GM19467 (cell line): ENCODE results near the gene CDC45.

Experiments used
- ATAC-seq: cut with Tn5 transposase; IDR thresholded peaks from one replicate; pipeline ENCODE4 v1.9.1; 2021; ENCODE audit warnings: mild to moderate bottlenecking, moderate library complexity; ENCODE audit not compliant: unreplicated experiment

CDC45 gene

GRCh38 chr22:19467912-19468311 lies 11.8 kb upstream of the CDC45 start:
- ATAC-seq: no peak

- no peak for ATAC-seq
Observed at GRCh38 chr22:19469421-19469820, 10.3 kb upstream of the CDC45 start.

DNA sequence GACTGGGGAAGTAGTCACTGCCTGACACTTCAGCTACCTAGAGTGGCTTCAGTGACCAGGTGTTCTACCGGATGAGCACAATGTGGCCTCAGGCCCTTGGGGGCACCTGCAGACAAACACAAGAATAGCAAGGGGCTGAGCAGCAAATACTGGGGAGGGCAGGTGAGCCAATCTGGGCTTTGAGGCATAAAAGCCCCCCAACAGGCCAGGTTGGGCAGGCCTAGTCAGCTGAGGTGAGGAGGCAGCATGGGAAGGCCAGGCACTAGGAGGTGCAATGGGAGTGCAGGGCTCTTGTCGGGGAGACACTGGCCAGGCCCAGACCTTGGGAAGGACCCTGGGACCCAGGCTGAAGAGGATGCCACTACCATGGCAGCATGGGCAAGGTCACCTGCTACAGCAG lies 9.7 kb upstream of the CDC45 start:
- ATAC-seq: no peak

- no peak for ATAC-seq
Observed at GRCh38 chr22:19471572-19471971, 8.1 kb upstream of the CDC45 start.

- ATAC-seq: no peak
Observed at GRCh38 chr22:19472233-19472632, 7.5 kb upstream of the CDC45 start.

DNA sequence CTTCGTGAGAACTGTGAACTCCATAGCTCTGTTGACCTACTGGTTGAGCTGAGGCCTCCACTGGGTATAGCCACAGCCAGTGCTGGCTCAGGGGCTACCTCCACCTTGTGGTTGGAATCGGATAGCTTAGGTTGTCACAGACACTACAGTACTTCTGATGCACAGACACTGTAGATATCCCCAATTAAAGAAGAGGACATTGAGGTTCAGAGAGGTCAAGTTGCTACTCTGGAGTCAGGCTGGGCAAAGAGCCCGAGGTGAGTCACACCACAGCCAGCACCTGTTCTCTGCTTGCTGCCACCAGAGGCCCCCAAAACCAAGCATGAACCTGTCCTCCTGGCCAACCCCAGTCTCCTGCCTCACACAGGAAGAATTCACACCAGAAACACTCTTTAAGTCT lies 6.1 kb upstream of the CDC45 start:
- no peak for ATAC-seq

GRCh38 chr22:19476023-19476422 lies 3.7 kb upstream of the CDC45 start:
- ATAC-seq: no peak

GRCh38 chr22:19477321-19478044 lies 2.2 kb upstream of the CDC45 start:
- ATAC-seq: no peak

DNA sequence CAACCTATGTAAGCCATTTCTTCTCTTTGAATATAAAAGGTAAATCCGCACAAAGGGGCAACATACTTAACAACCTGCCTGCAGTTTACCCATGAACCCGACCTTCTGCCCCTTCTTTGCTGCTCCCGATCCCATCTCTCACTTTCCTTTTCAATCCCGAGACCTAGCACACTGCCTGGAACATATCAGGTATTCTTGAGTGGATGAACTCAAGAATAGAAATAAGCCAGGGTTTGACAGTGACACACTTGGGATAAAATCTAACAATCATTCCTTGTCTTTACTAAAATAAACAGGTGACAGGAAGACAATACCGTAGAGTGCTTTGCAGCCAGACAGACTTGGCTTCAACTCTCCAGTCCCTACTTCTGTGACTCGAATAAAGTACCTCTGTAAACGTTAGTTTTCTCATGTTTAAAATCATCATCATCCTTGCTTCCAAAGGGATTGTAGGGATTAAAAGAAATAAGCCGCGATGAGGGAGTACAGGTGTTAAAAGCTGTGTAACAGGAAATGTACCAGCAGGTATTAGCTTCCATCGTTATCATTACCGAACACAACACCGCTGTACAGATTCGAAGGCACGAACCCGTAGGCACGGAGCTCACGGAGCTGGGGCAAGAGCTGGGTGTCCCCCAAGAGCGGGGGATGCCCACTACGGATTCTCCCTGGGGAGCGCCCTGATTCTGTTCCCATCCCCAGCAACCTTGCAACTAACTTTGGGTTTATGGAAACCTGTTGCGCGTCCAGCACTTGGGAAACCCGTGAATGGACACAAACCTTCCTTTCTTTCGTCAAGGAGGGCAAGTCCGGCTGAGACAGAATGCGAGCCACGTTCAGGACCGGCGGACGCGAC lies 1.4 kb upstream of the CDC45 start:
- ATAC-seq: no peak

DNA sequence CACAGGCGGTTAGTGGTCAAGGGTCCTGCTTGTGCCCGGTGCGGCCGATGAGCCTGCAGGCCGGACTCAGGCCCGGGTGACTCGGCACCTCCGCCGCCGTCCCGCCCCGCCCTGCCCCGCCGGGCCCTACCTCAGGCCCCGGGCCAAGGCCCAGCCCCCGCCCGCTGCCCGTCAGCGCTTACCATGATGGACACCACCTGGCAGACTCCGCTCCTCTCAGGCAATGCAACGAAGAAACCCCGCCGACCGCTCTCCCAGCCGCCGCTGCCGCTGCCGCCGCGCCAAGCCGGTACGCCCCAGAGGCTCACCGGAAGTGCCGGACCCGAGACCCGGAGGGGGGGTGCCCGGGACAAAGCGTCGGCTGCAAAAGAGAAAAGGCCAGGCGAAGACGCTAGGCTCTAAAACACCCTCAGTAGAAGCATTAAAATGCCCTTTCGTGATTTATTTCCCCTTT lies 792 bp upstream of the CDC45 start, which contains the start of gene UFD1:
Gene UFD1, minus strand, starts transcription at position 293 of the 454 bp plus-strand sequence. Its CDS starts 108 bp downstream, at position 185.
- ATAC-seq: peak; percentile 42

GRCh38 chr22:19480173-19480568 lies 451 bp downstream of the CDC45 start:
- no peak for ATAC-seq

DNA sequence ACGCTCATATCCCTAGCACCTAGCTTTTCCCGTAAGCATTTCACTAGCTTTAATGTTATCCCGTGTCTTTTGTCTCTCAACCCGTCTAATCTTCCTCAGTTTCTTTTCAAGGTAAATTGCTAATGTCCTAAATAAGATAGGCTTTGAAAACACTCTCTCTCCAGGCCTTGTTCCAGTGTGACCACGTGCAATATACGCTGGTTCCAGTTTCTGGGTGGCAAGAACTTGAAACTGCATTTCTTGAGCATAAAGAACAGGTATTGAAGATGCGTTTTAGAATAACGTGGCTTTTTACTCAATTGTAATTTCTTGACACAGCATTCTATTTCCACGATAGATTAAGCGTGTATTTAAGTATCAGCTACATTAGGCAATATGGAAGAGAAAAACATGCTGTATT lies 1.1 kb downstream of the CDC45 start:
- ATAC-seq: no peak

DNA sequence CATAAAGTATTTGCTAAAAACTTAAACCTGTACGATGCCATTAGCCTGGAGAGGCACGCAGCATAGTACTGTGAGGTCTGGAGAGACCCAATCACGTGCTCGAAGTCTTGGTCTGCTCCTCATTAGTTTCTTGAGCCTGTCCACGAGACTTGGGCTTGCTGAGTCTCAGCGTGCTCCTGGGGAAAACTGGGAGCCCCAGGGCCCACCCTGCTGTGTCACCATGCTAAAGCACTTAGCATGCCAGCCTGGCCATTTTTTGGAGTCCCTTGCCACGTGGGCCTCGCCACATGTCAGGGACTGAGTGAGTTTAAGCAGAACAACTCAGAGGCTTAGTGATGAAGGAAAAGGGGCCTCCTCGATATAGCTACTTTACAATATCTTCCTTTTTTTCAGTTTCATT lies 2.6 kb downstream of the CDC45 start:
- no peak for ATAC-seq

DNA sequence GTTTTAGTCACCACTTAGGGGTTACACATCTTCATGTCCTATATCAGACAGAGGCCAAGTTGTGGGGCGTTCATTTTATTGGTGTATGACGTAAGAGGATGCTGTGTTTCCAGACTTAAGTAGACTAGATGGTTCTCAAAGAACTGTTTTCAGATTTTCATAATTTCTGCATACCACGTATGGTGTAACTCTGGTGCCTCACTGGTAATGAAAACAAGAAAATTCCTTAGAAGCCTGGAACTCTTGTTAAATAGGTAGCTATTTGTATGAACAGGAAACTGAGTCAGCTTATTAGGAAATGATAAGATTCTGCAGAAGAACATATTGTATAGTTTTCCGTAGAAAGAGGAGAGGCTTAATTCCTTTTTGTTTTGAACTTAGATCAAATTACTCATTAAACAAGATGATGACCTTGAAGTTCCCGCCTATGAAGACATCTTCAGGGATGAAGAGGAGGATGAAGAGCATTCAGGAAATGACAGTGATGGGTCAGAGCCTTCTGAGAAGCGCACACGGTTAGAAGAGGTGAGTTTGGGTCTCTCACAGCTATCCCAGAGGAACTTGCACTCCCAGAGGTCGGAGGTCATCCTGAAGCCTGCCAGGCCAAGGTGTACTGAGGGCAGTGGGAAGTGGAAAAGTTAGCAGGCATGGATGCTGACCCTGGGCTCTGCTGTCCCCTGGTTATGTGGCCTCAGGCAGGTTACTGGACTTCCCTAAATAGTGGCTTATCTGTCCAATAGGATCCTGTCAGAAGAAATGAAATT lies 3.9 kb downstream of the CDC45 start:
- no peak for ATAC-seq

GRCh38 chr22:19488285-19488684 lies 8.6 kb downstream of the CDC45 start:
- ATAC-seq: no peak

- no peak for ATAC-seq
Observed at GRCh38 chr22:19488884-19489843, 9.4 kb downstream of the CDC45 start.

GRCh38 chr22:19490628-19491230 lies 11.0 kb downstream of the CDC45 start:
- no peak for ATAC-seq

DNA sequence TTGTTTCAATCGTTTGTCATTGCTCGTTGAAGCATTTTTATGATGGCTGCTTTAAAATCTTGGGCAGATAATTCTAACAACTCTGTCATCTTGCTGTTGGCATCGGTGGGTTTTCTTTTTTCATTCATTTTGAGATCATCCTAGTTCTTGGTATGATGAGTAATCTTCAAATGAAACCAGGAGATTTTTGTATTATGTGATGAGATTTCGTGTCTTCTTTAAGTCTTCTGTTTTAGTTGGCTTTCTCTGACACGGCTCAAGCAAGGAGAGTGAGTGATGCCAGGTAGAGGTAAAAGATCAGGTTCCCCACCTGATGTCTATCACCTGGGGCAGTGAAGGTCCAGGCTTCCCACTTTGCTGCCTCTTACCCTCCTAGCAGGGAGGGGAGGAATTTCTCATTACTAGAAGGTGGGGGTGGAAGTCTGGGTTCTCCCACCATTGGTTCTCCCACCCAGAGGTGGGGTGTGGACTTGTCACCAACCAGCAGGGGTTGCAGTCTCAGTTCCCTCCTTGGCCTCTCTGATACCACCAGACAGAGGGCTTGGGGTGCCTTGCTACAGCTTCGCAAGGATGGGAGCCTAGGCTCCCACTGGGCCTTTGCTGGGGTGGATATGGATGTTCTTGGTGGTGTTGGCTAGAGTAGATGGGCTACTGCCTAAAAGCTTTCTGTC lies 12.9 kb downstream of the CDC45 start:
- ATAC-seq: no peak

DNA sequence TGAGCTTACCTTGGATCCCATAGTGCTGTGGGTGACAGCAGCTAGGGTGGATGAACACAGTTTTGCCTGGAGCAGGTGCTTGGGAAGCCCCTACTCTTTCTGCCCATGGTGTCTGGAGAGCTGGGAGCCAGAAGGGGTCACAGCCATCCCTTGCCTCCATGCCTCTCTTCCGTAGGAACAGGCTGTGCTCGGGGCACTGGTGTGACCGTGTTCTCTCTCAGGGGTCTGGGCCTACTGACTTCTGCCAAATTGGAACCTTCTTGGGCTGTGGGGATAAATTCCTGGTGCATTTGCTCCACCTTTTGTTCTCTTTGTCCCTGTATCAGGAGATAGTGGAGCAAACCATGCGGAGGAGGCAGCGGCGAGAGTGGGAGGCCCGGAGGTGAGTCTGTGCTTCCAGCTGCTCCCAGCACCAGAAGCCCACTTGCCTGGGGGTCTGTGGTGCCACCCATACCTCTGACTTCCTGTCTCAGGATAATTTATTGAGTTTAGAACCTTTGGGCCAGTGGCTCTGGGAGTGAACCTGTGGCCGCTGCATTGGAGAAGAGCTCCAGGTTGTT lies 14.4 kb downstream of the CDC45 start:
- no peak for ATAC-seq
